Mesendoderm (in vitro differentiated cells): Measurements from ENCODE around the gene APPL1.
"Not testable (repeated sequence)": the region's sequence is repeated elsewhere in the genome, so short reads cannot be mapped to it uniquely, and the experiment has no call there.

ENCODE experiments used
- DNase-seq: peaks from one replicate; pipeline ENCODE4 v3.0.0; 2013
- H2AK5ac ChIP-seq: 2 replicates; pipeline ENCODE4 v1.6.1; 2013; ENCODE audit warnings: low read length, inconsistent platforms
- H2BK120ac ChIP-seq: 2 replicates; pipeline ENCODE4 v1.6.1; 2013; ENCODE audit warnings: low read depth, mild to moderate bottlenecking, low read length, moderate library complexity, mixed read lengths
- H2BK15ac ChIP-seq: replicated peaks from 2 replicates; pipeline ENCODE4 v1.6.1; 2013; ENCODE audit warnings: low read depth, mild to moderate bottlenecking, moderate library complexity
- H2BK5ac ChIP-seq: 2 replicates; pipeline ENCODE4 v1.6.1; 2013; ENCODE audit warnings: low read length, inconsistent platforms
- H3K18ac ChIP-seq: 2 replicates; pipeline ENCODE4 v1.6.1; 2013; ENCODE audit warnings: mild to moderate bottlenecking, low read length, mixed read lengths
- H3K23ac ChIP-seq: one replicate; pipeline ENCODE4 v1.6.1; 2013; ENCODE audit warnings: low read length
- H3K27ac ChIP-seq: 2 replicates; pipeline ENCODE4 v1.5.1; 2013; ENCODE audit warnings: low read depth, mild to moderate bottlenecking, inconsistent platforms, low read length, moderate library complexity
- H3K27me3 ChIP-seq: 2 replicates; pipeline ENCODE4 v1.6.1; 2013; ENCODE audit warnings: low read length, control low read depth, mild to moderate bottlenecking, inconsistent platforms; ENCODE audit not compliant: insufficient read depth, poor library complexity
- H3K36me3 ChIP-seq: 2 replicates; pipeline ENCODE4 v1.6.1; 2013; ENCODE audit warnings: low read length, inconsistent platforms; ENCODE audit not compliant: control insufficient read depth, insufficient read depth
- H3K4ac ChIP-seq: one replicate; pipeline ENCODE4 v1.6.1; 2013; ENCODE audit warnings: low read depth, mild to moderate bottlenecking, low read length, moderate library complexity
- H3K4me1 ChIP-seq: 2 replicates; pipeline ENCODE4 v1.6.1; 2013; ENCODE audit warnings: low read depth, low read length, inconsistent platforms; ENCODE audit not compliant: control insufficient read depth
- H3K4me2 ChIP-seq: 2 replicates; pipeline ENCODE4 v1.6.1; 2013; ENCODE audit warnings: low read length
- H3K4me3 ChIP-seq: 2 replicates; pipeline ENCODE4 v1.5.1; 2013; ENCODE audit warnings: mild to moderate bottlenecking, low read length
- H3K56ac ChIP-seq: one replicate; pipeline ENCODE4 v1.6.1; 2013; ENCODE audit warnings: low read length
- H3K79me1 ChIP-seq: 2 replicates; pipeline ENCODE4 v1.6.1; 2013; ENCODE audit warnings: low read length, inconsistent platforms
- H3K79me2 ChIP-seq: 2 replicates; pipeline ENCODE4 v1.6.1; 2013; ENCODE audit warnings: mild to moderate bottlenecking, low read length; ENCODE audit not compliant: control insufficient read depth, insufficient read depth
- H3K9ac ChIP-seq: 2 replicates; pipeline ENCODE4 v1.6.1; 2013; ENCODE audit warnings: low read length, inconsistent platforms
- H4K5ac ChIP-seq: one replicate; pipeline ENCODE4 v1.6.1; 2013; ENCODE audit warnings: low read length
- H4K8ac ChIP-seq: one replicate; pipeline ENCODE4 v1.6.1; 2013; ENCODE audit warnings: low read depth, mild to moderate bottlenecking, control low read depth, low read length, moderate library complexity
- WGBS: extraction: QIAGEN DNeasy Blood & Tissue Kit; methylation state at CpG from one replicate; pipeline ENCODE4 v1.1.7; 2013; ENCODE audit warnings: low lambda C conversion rate, missing lambda C conversion rate; ENCODE audit not compliant: insufficient coverage; ENCODE audit errors: extremely low coverage; 5-methylcytosine and 5-hydroxymethylcytosine counted together

APPL1 gene

GRCh38 chr3:57303520-57303919 lies 76.0 kb downstream of the APPL1 start:
- H2AK5ac ChIP-seq, H3K4ac ChIP-seq, H3K79me1 ChIP-seq, H3K27ac ChIP-seq, H3K4me1 ChIP-seq, H3K79me2 ChIP-seq, H2BK120ac ChIP-seq, DNase-seq, H2BK15ac ChIP-seq, H3K4me3 ChIP-seq, H3K4me2 ChIP-seq, H3K9ac ChIP-seq, H3K36me3 ChIP-seq, H3K23ac ChIP-seq, H3K27me3 ChIP-seq, H2BK5ac ChIP-seq, H3K56ac ChIP-seq, H4K5ac ChIP-seq, H4K8ac ChIP-seq: not testable (repeated sequence)
- no CpG with 5 or more reads among the region's 7 CpGs for WGBS
- peak overlapping the region; percentile 95 for H3K18ac ChIP-seq

DNA sequence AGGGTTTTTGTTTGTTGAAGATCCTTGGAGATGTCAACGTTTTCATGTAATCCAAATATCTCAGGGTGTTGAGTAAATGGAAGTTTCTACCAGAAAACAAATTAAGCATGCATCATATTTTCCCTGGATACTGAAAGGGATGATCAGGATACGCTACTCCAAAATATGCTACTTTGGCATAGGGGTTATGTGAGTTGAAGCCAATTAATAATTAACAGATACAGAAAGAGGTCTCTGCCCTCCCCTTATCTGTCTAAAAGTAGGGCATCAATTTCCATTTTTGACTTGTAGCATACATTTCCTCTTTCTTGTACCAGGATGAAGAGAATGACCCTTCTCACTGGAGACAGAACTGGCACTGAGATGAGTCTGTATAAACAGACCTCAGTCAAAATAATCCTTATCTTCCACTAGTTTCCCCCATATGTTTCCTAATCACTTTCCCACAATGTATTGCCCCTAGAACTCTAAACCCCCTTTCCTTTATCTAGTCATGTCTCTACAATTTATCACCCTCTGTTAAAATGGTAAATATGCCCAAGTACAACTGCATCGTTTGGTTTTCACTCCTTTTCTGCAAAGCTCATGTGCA lies 82.3 kb downstream of the APPL1 start:
- H4K5ac ChIP-seq, result no peak overlapping the region
- H3K79me2 ChIP-seq, result no peaks in the 10 kb centered on the region
- H3K79me1 ChIP-seq, result no peaks in the 10 kb centered on the region
- DNase-seq, result no peak
- H3K4me1 ChIP-seq, result no peaks in the 10 kb centered on the region
- H2BK5ac ChIP-seq, result no peak overlapping the region
- H3K56ac ChIP-seq, result no peak overlapping the region
- no peak overlapping the region for H2AK5ac ChIP-seq
- H2BK15ac ChIP-seq, result no peak overlapping the region
- H3K4ac ChIP-seq, result no peak overlapping the region
- H3K4me3 ChIP-seq, result no peak overlapping the region
- no peaks in the 10 kb centered on the region for H3K27me3 ChIP-seq
- WGBS, result no CpG with 5 or more reads among the region's 3 CpGs
- H3K18ac ChIP-seq, result no peak overlapping the region
- no peak overlapping the region for H3K23ac ChIP-seq
- H3K36me3 ChIP-seq, result no peaks in the 10 kb centered on the region
- no peak overlapping the region for H3K4me2 ChIP-seq
- no peak overlapping the region for H3K27ac ChIP-seq
- H3K9ac ChIP-seq, result no peak overlapping the region
- H4K8ac ChIP-seq, result no peak overlapping the region
- no peak overlapping the region for H2BK120ac ChIP-seq

DNA sequence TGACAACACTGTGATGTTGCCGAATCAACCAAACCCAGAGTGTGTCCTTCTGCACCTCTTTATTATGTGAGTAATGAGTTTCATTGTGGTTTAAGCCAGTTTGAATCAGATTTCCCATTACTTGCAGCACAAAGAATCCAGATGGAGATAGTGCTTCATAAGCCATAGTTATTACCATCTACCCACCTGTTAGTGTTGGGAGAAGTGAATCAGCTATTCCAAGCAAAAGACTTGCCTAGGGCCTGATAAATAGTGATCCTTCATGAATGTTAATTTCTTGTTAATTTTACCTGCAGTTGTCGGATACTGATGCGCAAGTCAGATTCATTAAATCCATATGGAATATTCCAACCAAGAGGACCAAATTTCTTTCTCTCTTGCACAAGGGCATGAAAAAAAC lies 86.7 kb downstream of the APPL1 start:
- H2BK5ac ChIP-seq, result no peak overlapping the region
- H3K4me1 ChIP-seq, result no peaks in the 10 kb centered on the region
- H2AK5ac ChIP-seq, result no peak overlapping the region
- no peaks in the 10 kb centered on the region for H3K36me3 ChIP-seq
- H4K8ac ChIP-seq, result no peak overlapping the region
- H3K56ac ChIP-seq, result no peak overlapping the region
- no peak overlapping the region for H3K18ac ChIP-seq
- no peak overlapping the region for H3K27ac ChIP-seq
- H2BK120ac ChIP-seq, result no peak overlapping the region
- no peak overlapping the region for H2BK15ac ChIP-seq
- no peak overlapping the region for H3K23ac ChIP-seq
- DNase-seq, result no peak
- no CpG with 5 or more reads among the region's 3 CpGs for WGBS
- no peak overlapping the region for H4K5ac ChIP-seq
- no peak overlapping the region for H3K4ac ChIP-seq
- H3K27me3 ChIP-seq, result no peaks in the 10 kb centered on the region
- no peak overlapping the region for H3K9ac ChIP-seq
- H3K79me1 ChIP-seq, result no peaks in the 10 kb centered on the region
- no peaks in the 10 kb centered on the region for H3K79me2 ChIP-seq
- H3K4me2 ChIP-seq, result no peak overlapping the region
- H3K4me3 ChIP-seq, result no peak overlapping the region
